Measurements from ENCODE around the gene NKX2-8.

- TF ChIP-seq POLR2A (IDR thresholded peaks at IDR 0.05) = no peak
- no peak for TF ChIP-seq CTCF (IDR thresholded peaks at IDR 0.05)
Measured at GRCh38 chr14:36625436-36625835, 43.0 kb upstream of the NKX2-8 start.
